Omental fat pad (tissue), 4 donors: ENCODE measurements around the gene EN2. TPM values are rescaled to one million over a fixed set of nuclear protein-coding genes. Genes with fewer than 3 reads are reported as not detected.

Experiments used
- ATAC-seq: fragments of 150-250 bp; one replicate; pipeline ENCODE4 v1.9.1; 2016; ENCODE audit warnings: mild to moderate bottlenecking, moderate library complexity; ENCODE audit not compliant: low FRiP score
- DNase-seq: peaks from one replicate; pipeline ENCODE4 v3.0.0-alpha.2; 2019; ENCODE audit warnings: low spot score
- total RNA-seq, 4 donors: library from RNA; depleted of rRNA; stranded (reverse); fragments of >200 nt; gene quantifications; one replicate each; pipeline ENCODE4 v1.1.0, GENCODE V29; 2016
- TF ChIP-seq, protein P1 (sequence below), 3 donors: fragments of 450-650 bp; IDR thresholded peaks; one replicate each; pipeline ENCODE4 v1.5.1; 2016 to 2017; ENCODE audit warnings: antibody characterized with exemption in 3 of 3, mild to moderate bottlenecking in 3 of 3, moderate library complexity in 2 of 3

Gene EN2
- total RNA-seq, result under 1 TPM in 2 of 4 donors, not detected in 2; 0.09 to 0.12 TPM

DNA sequence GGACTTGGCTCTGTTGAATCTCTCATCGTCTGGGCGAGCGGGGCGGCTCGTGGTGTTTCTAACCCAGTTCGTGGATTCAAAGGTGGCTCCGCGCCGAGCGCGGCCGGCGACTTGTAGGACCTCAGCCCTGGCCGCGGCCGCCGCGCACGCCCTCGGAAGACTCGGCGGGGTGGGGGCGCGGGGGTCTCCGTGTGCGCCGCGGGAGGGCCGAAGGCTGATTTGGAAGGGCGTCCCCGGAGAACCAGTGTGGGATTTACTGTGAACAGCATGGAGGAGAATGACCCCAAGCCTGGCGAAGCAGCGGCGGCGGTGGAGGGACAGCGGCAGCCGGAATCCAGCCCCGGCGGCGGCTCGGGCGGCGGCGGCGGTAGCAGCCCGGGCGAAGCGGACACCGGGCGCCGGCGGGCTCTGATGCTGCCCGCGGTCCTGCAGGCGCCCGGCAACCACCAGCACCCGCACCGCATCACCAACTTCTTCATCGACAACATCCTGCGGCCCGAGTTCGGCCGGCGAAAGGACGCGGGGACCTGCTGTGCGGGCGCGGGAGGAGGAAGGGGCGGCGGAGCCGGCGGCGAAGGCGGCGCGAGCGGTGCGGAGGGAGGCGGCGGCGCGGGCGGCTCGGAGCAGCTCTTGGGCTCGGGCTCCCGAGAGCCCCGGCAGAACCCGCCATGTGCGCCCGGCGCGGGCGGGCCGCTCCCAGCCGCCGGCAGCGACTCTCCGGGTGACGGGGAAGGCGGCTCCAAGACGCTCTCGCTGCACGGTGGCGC lies at the start of gene EN2:
Gene EN2 (plus strand): TSS at position 19 of the 767 bp plus-strand sequence. CDS start 249 bp downstream, at position 268.
- ATAC-seq, result no peak
- TF ChIP-seq, protein P1, sequence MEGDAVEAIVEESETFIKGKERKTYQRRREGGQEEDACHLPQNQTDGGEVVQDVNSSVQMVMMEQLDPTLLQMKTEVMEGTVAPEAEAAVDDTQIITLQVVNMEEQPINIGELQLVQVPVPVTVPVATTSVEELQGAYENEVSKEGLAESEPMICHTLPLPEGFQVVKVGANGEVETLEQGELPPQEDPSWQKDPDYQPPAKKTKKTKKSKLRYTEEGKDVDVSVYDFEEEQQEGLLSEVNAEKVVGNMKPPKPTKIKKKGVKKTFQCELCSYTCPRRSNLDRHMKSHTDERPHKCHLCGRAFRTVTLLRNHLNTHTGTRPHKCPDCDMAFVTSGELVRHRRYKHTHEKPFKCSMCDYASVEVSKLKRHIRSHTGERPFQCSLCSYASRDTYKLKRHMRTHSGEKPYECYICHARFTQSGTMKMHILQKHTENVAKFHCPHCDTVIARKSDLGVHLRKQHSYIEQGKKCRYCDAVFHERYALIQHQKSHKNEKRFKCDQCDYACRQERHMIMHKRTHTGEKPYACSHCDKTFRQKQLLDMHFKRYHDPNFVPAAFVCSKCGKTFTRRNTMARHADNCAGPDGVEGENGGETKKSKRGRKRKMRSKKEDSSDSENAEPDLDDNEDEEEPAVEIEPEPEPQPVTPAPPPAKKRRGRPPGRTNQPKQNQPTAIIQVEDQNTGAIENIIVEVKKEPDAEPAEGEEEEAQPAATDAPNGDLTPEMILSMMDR (IDR thresholded peaks at IDR 0.05), result no peak

DNA sequence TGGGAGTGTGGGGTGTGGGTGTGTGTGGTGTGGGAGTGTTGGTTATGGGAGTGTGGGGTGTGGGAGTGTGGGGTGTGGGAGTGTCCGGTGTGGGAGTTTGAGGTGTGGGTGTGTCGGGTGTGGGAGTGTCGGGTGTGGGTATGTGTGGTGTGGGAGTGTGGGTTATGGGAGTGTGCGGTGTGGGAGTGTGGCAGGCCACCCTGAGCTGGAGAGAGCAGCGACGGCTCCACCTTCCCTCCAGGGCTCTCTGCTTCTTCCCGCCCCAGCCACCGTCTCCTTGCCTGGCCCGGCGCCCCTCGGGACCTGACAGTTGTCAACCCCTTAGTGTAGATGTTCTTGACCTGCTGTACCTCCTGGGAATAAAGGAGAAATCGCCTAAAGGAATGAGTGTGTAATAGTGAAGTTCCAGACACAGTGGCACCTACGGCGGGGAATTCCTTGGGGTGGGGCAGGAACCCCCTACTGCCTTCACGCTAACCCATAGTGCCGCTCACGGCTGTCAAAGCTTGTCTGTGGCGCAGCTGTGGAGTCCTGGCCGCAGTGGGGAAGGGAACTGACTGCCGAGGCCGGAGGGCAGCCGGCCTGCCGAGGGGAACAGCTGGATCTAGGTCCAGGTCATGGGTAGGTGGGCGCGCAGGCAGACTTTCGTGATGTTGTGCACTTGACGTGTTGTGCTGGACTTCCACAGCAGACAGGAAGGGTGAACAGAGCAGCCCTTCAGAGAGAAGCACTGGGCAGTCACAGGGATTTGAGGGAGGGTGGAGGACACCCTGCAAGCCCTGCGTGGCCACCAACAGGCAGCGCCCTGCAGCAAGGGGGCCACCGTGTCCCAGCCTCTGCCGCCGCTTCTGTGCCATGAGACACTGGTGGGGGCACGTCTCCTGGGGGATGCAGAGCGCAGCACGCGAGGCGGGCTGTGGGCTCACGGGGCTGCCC lies 49.0 kb upstream of the EN2 start:
- no peak for DNase-seq

More for the DNA sequence above, at the start of gene EN2:
- DNase-seq, result no peak

DNA sequence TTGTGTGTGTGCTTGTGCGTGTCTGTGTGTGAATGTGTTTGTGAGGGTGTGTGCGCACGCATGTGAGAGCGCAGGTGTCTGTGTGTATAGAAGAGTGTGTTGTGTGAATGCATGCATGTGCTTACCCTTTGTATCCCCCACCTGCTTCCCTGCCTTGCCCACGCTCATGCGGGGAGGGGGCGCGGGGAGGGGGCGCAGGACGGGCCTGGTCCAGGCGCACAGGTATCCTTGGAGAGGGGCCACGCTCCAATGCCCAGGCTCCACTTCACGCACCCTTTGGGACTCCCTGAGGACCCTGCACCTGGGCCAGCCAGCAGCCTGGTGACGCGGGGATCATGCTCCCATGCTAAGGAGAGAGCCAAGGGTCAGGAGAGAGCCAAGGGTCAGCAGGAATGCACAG lies 47.9 kb upstream of the EN2 start:
- TF ChIP-seq, protein P1 (IDR thresholded peaks at IDR 0.05), result no peak
- DNase-seq, result no peak
- no peak for ATAC-seq

More for the DNA sequence above, 49.0 kb upstream of the EN2 start:
- ATAC-seq, result no peak
- TF ChIP-seq, protein P1 (IDR thresholded peaks at IDR 0.05), result no peak

DNA sequence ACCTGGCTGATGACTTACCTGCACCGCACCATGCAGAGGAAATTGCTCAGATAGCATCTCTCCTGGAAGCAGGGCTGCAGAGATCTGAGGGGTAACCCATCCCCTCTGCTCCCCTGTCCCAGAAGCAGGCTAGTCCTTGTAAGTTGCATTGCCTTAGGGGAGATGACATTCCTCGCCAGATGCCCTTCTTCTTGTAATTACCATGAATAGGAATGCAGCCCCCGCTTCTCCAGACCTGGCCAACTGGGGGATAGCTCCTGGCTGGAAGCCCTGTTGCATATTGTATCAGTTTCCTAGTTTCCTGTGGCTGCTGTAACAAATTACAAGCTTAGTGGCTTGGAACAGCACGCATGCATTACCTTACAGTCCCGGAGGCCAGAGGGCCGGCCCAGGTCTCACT lies 47.5 kb upstream of the EN2 start:
- ATAC-seq (no peak), DNase-seq (no peak)
- TF ChIP-seq, protein P1 (IDR thresholded peaks at IDR 0.05), result no peak

DNA sequence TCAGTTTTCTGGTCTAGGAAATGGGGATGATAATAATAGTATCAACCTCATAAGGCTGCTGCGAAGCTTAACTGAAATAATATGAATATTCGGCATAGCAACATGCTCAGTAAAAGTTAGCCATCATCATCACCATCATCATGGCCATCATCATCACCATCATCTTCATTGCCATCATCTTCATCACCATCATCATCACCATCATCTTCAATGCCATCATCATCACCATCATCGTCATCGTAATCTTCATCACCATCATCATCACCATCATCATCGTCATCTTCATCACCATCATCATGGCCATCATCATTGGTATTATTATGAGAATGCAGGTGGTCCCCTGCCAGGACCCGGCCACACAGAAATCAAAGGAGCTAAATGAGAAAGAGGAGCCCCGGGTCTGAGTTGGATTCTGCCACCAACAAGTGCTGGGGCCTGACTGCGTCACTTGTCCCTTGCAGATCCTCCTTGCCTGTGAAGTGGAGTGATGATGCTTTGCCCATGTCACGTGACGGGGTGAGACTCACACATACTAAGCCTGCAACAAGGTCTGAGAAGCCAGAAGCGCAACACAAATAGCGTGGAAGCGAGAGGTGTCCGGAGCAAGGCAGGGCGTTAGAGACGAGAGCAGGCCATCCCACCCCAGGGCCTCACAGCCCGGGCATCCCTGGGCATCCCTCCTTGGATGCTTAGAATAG lies 46.1 kb upstream of the EN2 start:
- TF ChIP-seq, protein P1 (IDR thresholded peaks at IDR 0.05), result no peak
- DNase-seq (no peak), ATAC-seq (no peak)

DNA sequence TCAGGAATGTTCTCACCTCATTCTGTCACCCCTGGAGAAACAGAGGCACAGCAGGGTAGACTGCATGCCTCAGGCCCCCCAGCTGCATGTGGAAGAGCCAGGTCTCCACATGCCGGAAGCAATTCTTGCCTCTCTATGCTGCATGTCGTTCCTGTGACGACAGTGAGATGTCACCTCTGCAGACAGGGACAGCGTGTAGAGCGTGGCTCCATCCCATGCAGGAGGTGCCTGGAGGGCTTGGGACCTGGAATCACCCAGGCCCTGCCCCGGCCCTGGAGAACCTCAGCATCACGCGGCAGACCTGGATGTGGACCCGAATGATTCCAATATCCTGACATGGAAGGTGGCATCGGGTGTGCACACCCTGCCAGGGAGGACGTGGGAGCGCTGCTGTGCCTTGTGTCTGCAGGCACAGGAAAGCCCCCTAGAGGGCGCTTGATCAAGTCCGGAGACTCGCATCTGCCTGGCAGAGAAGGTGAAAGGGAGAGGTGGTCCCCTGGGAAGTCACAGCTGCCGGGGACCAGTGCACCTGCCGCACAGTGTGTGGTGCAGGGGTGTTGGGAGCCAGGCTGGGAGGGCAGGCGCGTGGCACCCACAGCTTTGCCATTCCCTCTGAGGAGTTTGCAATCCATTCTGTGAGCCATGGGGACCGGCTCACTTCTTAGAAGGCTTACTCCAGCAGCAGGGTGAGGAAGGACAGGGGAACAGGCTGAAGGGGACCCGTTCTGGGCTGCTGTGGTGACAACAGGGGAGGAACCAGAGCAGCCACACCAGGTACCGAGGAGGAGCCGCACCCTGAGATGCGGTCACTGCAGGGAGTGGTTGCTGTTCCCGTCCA lies 45.3 kb upstream of the EN2 start:
- TF ChIP-seq, protein P1 (IDR thresholded peaks at IDR 0.05), result no peak
- no peak for DNase-seq
- ATAC-seq, result peak; percentile 23
